HEK293 (cell line): ENCODE data around the gene ZFYVE28.

Experiments
- CTCF ChIA-PET: fragments of 350-600 bp; formaldehyde crosslinking; extraction: SDS; loops from one replicate; lab custom pipeline; 2021; ENCODE audit warnings: antibody characterized with exemption; lab: Yijun Ruan, JAX
- POLR2A ChIA-PET: fragments of 300-600 bp; formaldehyde crosslinking; extraction: SDS; loops from one replicate; lab custom pipeline; 2020; ENCODE audit warnings: antibody characterized with exemption, inconsistent platforms; lab: Yijun Ruan, JAX
- H3K27ac ChIP-seq: fragments of 200-500 bp; sonication (Bioruptor generic); 2 replicates; pipeline ENCODE4 v1.5.1; 2014; ENCODE audit warnings: low read depth, low read length, control low read depth, inconsistent platforms; ENCODE audit errors: extremely low read depth
- H3K36me3 ChIP-seq, 2 experiments: fragments of 200-500 bp in 1 of 2; sonication (Bioruptor generic) in 1 of 2; 1 replicate in 1 of 2; 2 replicates in 1 of 2; pipeline ENCODE4 v1.5.1; 2014 to 2017; ENCODE audit warnings: inconsistent platforms in 2 of 2, low read length in 2 of 2; ENCODE audit not compliant: control insufficient read depth in 2 of 2, insufficient read depth in 1 of 2
- H3K4me1 ChIP-seq: fragments of 200-500 bp; sonication (Bioruptor generic); 2 replicates; pipeline ENCODE4 v1.5.1; 2014; ENCODE audit warnings: mild to moderate bottlenecking, low read length, inconsistent platforms; ENCODE audit not compliant: control insufficient read depth, insufficient read depth
- H3K4me3 ChIP-seq: 2 replicates; pipeline ENCODE4 v1.5.1; 2011; ENCODE audit warnings: low read depth, mild to moderate bottlenecking, control low read depth, low read length, moderate library complexity
- H3K9me3 ChIP-seq: fragments of 200-500 bp; sonication (Bioruptor generic); 2 replicates; pipeline ENCODE4 v1.5.1; 2014; ENCODE audit warnings: low read depth, low read length, inconsistent platforms; ENCODE audit not compliant: control insufficient read depth, insufficient read depth
- ELK4 ChIP-seq: IDR thresholded peaks from 2 replicates; pipeline ENCODE4 v1.6.1; 2011; ENCODE audit warnings: mild to moderate bottlenecking, low read depth, low read length, borderline replicate concordance
- GLIS1 ChIP-seq: fragments of 450-650 bp; formaldehyde crosslinking; IDR thresholded peaks from 2 replicates; pipeline ENCODE4 v1.5.1; 2016; ENCODE audit warnings: missing biosample characterization, missing genetic modification characterization
- GLIS2 ChIP-seq: fragments of 450-650 bp; formaldehyde crosslinking; IDR thresholded peaks from 2 replicates; pipeline ENCODE4 v1.5.1; 2016; ENCODE audit warnings: missing biosample characterization, missing genetic modification characterization
- KLF1 ChIP-seq: fragments of 450-650 bp; formaldehyde crosslinking; IDR thresholded peaks from 2 replicates; pipeline ENCODE4 v1.5.1; 2016; ENCODE audit warnings: missing biosample characterization, missing genetic modification characterization
- KLF8 ChIP-seq: fragments of 450-650 bp; formaldehyde crosslinking; IDR thresholded peaks from 2 replicates; pipeline ENCODE4 v1.5.1; 2016; ENCODE audit warnings: missing biosample characterization, missing genetic modification characterization
- PRDM4 ChIP-seq: fragments of 450-650 bp; formaldehyde crosslinking; IDR thresholded peaks from 2 replicates; pipeline ENCODE4 v1.5.1; 2017; ENCODE audit warnings: missing biosample characterization, missing genetic modification characterization
- SALL2 ChIP-seq: fragments of 450-650 bp; formaldehyde crosslinking; IDR thresholded peaks from 2 replicates; pipeline ENCODE4 v1.5.0; 2017; ENCODE audit warnings: missing biosample characterization, mild to moderate bottlenecking, missing genetic modification characterization, borderline replicate concordance
- SCRT2 ChIP-seq: fragments of 450-650 bp; formaldehyde crosslinking; IDR thresholded peaks from 2 replicates; pipeline ENCODE4 v1.5.1; 2016; ENCODE audit warnings: missing biosample characterization, missing genetic modification characterization
- SP3 ChIP-seq: fragments of 450-650 bp; formaldehyde crosslinking; IDR thresholded peaks from 2 replicates; pipeline ENCODE4 v1.5.1; 2016; ENCODE audit warnings: missing biosample characterization, missing genetic modification characterization
- TRIM28 ChIP-seq: IDR thresholded peaks from 2 replicates; pipeline ENCODE4 v1.6.1; 2011; ENCODE audit warnings: low read length, control low read depth, borderline replicate concordance
- ZBTB17 ChIP-seq: fragments of 450-650 bp; formaldehyde crosslinking; IDR thresholded peaks from 2 replicates; pipeline ENCODE4 v1.5.1; 2016; ENCODE audit warnings: missing biosample characterization, missing genetic modification characterization
- ZBTB21 ChIP-seq: fragments of 450-650 bp; formaldehyde crosslinking; IDR thresholded peaks from 2 replicates; pipeline ENCODE4 v1.5.1; 2017; ENCODE audit warnings: missing biosample characterization, missing genetic modification characterization
- ZFHX2 ChIP-seq: fragments of 450-650 bp; formaldehyde crosslinking; conservative IDR thresholded peaks from 2 replicates; pipeline ENCODE4 v1.5.1; 2016; ENCODE audit warnings: missing biosample characterization, missing genetic modification characterization
- ZFP41 ChIP-seq: fragments of 450-650 bp; formaldehyde crosslinking; IDR thresholded peaks from 2 replicates; pipeline ENCODE4 v1.5.1; 2016; ENCODE audit warnings: missing biosample characterization, missing genetic modification characterization, borderline replicate concordance
- ZNF157 ChIP-seq: fragments of 450-650 bp; formaldehyde crosslinking; IDR thresholded peaks from 2 replicates; pipeline ENCODE4 v1.5.1; 2016; ENCODE audit warnings: missing biosample characterization, missing genetic modification characterization
- ZNF2 ChIP-seq: fragments of 450-650 bp; formaldehyde crosslinking; IDR thresholded peaks from 2 replicates; pipeline ENCODE4 v1.5.1; 2016; ENCODE audit warnings: missing biosample characterization, missing genetic modification characterization
- ZNF23 ChIP-seq: fragments of 450-650 bp; formaldehyde crosslinking; IDR thresholded peaks from 2 replicates; pipeline ENCODE4 v1.5.1; 2016; ENCODE audit warnings: missing biosample characterization, missing genetic modification characterization, borderline replicate concordance
- ZNF24 ChIP-seq: fragments of 450-650 bp; formaldehyde crosslinking; IDR thresholded peaks from 2 replicates; pipeline ENCODE4 v1.5.1; 2016; ENCODE audit warnings: missing biosample characterization, missing genetic modification characterization
- ZNF26 ChIP-seq: fragments of 450-650 bp; formaldehyde crosslinking; IDR thresholded peaks from 2 replicates; pipeline ENCODE4 v1.5.1; 2016; ENCODE audit warnings: missing biosample characterization, missing genetic modification characterization
- ZNF274 ChIP-seq, 2 experiments: fragments of 200-500 bp in 1 of 2; fragments of 450-650 bp in 1 of 2; sonication (Bioruptor generic) in 1 of 2; formaldehyde crosslinking in 1 of 2; IDR thresholded peaks; 2 replicates each; pipeline versions ENCODE4 v1.5.1 to v1.6.1; 2014 to 2016; ENCODE audit warnings: borderline replicate concordance in 1 of 2, inconsistent platforms in 1 of 2, low read length in 1 of 2, missing biosample characterization in 1 of 2, missing genetic modification characterization in 1 of 2
- ZNF280C ChIP-seq: fragments of 450-650 bp; formaldehyde crosslinking; IDR thresholded peaks from 2 replicates; pipeline ENCODE4 v1.5.1; 2016; ENCODE audit warnings: missing biosample characterization, missing genetic modification characterization
- ZNF350 ChIP-seq: fragments of 450-650 bp; formaldehyde crosslinking; IDR thresholded peaks from 2 replicates; pipeline ENCODE4 v1.5.0; 2017; ENCODE audit warnings: missing biosample characterization, mild to moderate bottlenecking, missing genetic modification characterization
- ZNF423 ChIP-seq: fragments of 450-650 bp; formaldehyde crosslinking; IDR thresholded peaks from 2 replicates; pipeline ENCODE4 v1.5.1; 2016; ENCODE audit warnings: missing biosample characterization, missing genetic modification characterization
- ZNF433 ChIP-seq: fragments of 450-650 bp; formaldehyde crosslinking; IDR thresholded peaks from 2 replicates; pipeline ENCODE4 v1.5.1; 2016; ENCODE audit warnings: missing biosample characterization, missing genetic modification characterization, low read depth
- ZNF514 ChIP-seq: fragments of 450-650 bp; formaldehyde crosslinking; IDR thresholded peaks from 2 replicates; pipeline ENCODE4 v1.5.1; 2016; ENCODE audit warnings: missing biosample characterization, missing genetic modification characterization
- ZNF580 ChIP-seq: fragments of 450-650 bp; formaldehyde crosslinking; IDR thresholded peaks from 2 replicates; pipeline ENCODE4 v1.5.1; 2016; ENCODE audit warnings: missing biosample characterization, missing genetic modification characterization
- ZNF596 ChIP-seq: fragments of 450-650 bp; IDR thresholded peaks from 2 replicates; pipeline ENCODE4 v1.5.0; 2018; ENCODE audit warnings: missing biosample characterization, mild to moderate bottlenecking, missing genetic modification characterization, moderate library complexity
- ZNF600 ChIP-seq: fragments of 450-650 bp; formaldehyde crosslinking; IDR thresholded peaks from 2 replicates; pipeline ENCODE4 v1.5.1; 2016; ENCODE audit warnings: missing biosample characterization, missing genetic modification characterization
- ZNF777 ChIP-seq: fragments of 450-650 bp; formaldehyde crosslinking; IDR thresholded peaks from 2 replicates; pipeline ENCODE4 v1.5.1; 2017; ENCODE audit warnings: missing biosample characterization, missing genetic modification characterization, borderline replicate concordance
- ZNF785 ChIP-seq: fragments of 450-650 bp; formaldehyde crosslinking; IDR thresholded peaks from 2 replicates; pipeline ENCODE4 v1.5.1; 2016; ENCODE audit warnings: missing biosample characterization, missing genetic modification characterization
- ZNF837 ChIP-seq: fragments of 450-650 bp; formaldehyde crosslinking; IDR thresholded peaks from 2 replicates; pipeline ENCODE4 v1.5.1; 2016; ENCODE audit warnings: missing biosample characterization, missing genetic modification characterization

Gene ZFYVE28

GRCh38 chr4:2243681-2244380 is 174.6 kb downstream of the ZFYVE28 start:
- no peak overlapping the region for H3K27ac ChIP-seq
- H3K4me1 ChIP-seq: no peaks in the 10 kb centered on the region; the same call in 1 of the 2 replicates
- peaks cover 0 to 19% of the 10 kb centered on the region in 2 experiments; a peak in 1 of 3 replicates for H3K36me3 ChIP-seq
- POLR2A ChIA-PET: interaction anchor here (1.0 kb wide), 1 partner anchor 18 kb away, joined by 3 read pairs; the partner anchor contains the start of gene MXD4
- H3K9me3 ChIP-seq: no peaks in the 10 kb centered on the region
- H3K4me3 ChIP-seq: no peak overlapping the region
- CTCF ChIA-PET: interaction anchor here (0.7 kb wide), 2 partner anchors 12 to 172 kb away, joined by 3 read pairs; no protein-coding TSS in a partner anchor
- TF ChIP-seq KLF8 (tag by site-specific recombination): peak; percentile 52; the same call in 1 of the 2 replicates
- 0 out of 2 replicates have a peak, but pooled peaks have one; percentile 13 for TF ChIP-seq GLIS1 (tag by site-specific recombination)
- 0 out of 2 replicates have a peak, but pooled peaks have one; percentile 19 for TF ChIP-seq KLF1
- TF ChIP-seq ZNF514: no peak
- TF ChIP-seq ZNF24: no peak
- no peak for TF ChIP-seq SCRT2 (tag by site-specific recombination)
- TF ChIP-seq ZNF433: no peak
- TF ChIP-seq ZNF157 (tag by site-specific recombination): 0 out of 2 replicates have a peak, but pooled peaks have one; percentile 21
- TF ChIP-seq ZBTB21 (tag by site-specific recombination): no peak
- no peak for TF ChIP-seq ZNF280C (tag by site-specific recombination)
- TF ChIP-seq ZNF26 (tag by site-specific recombination): no peak
- TF ChIP-seq ZNF2 (tag by site-specific recombination): 0 out of 2 replicates have a peak, but pooled peaks have one; percentile 76
- TF ChIP-seq ZNF596: peak; percentile 66
- TF ChIP-seq SALL2 (tag by site-specific recombination): no peak
- TF ChIP-seq ZFP41 (tag by site-specific recombination): no peak
- TF ChIP-seq SP3: no peak
- no peak for TF ChIP-seq ZNF785 (tag by site-specific recombination)
- TF ChIP-seq ZNF837 (tag by site-specific recombination): no peak
- TF ChIP-seq ZNF580 (tag by site-specific recombination): 0 out of 2 replicates have a peak, but pooled peaks have one; percentile 44
- TF ChIP-seq ZNF423 (tag by site-specific recombination): no peak
- no peak for TF ChIP-seq ELK4
- TF ChIP-seq ZNF777 (tag by site-specific recombination): no peak
- no peak for TF ChIP-seq ZNF350 (tag by site-specific recombination)
- TF ChIP-seq ZNF600 (tag by site-specific recombination): 0 out of 2 replicates have a peak, but pooled peaks have one; percentile 15
- peak; percentile 76 for TF ChIP-seq PRDM4 (tag by site-specific recombination)
- TF ChIP-seq GLIS2 (tag by site-specific recombination): peak; percentile 75
- no peak for TF ChIP-seq TRIM28
- peak; percentile 86 for TF ChIP-seq ZFHX2 (tag by site-specific recombination)
- TF ChIP-seq ZBTB17: peak; percentile 74
- no peak for TF ChIP-seq ZNF274 (IDR thresholded peaks at IDR 0.05; ENCODE audit: low read length)
- TF ChIP-seq ZNF274 (tag by site-specific recombination; IDR thresholded peaks at IDR 0.05; ENCODE audit: borderline replicate concordance): no peak
- TF ChIP-seq ZNF23 (tag by site-specific recombination): no peak
